ENCODE measurements around the gene CSF2. TPM values are rescaled to one million over a fixed set of nuclear protein-coding genes. Genes with fewer than 3 reads are reported as not detected.

Gene CSF2
- total and polyA plus RNA-seq, 2 donors (not counting 1 experiment from before 2014, with no cell fraction given) = not detected

DNA sequence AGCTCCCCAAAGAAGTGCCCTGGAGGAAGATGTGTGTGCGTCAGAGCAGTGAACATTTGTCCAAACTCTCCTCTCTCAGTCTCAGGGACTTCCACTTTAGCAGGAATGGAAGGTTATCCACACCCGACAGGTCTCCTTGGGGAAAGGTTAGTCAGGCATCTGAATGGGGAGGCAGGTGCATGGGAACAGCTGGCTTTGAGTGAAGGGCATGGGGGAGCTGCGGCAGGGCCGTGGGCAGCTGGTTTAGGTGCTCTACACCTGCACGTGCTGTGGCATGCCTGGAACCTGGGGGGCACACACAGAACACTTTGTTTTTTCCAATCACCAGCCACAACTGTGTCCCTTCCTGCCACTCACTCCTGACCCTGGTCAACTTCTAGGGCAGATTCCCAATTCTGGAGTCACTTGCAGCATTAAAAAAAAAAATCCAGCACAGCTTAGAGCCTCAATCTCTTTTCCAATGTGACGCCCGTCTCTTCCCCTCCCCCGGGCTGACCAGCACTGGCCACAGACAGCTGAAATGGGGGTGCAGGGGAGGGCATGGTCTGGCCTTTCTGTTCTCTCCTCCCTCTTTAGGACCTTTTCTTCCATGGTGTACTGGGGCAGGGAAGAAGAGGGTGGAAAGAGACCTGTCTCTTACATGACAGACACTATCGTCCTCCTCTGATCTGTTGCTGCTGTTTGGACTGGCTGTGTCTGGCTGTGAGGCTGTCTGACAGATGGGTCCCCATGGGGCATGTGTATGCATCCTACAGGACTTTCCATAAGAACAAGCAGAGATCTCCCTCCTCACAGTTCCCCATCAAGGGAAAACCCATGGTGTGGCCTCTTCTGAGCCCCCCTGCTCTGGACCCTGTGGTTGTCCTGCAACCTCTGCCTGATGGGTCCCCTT, 22.7 kb upstream of the CSF2 start:
- TF ChIP-seq EZH2 (IDR thresholded peaks at IDR 0.05; ENCODE audit: borderline replicate concordance, insufficient read depth, low read depth, low read length, poor library complexity, severe bottlenecking) (no peak), CTCF (IDR thresholded peaks at IDR 0.05) (no peak)
- intact Hi-C loops (cut with micrococcal nuclease) = no loop called here
- H3K9me3 ChIP-seq (ENCODE audit: control extremely low read depth in 1 of 3, control insufficient read depth in 2 of 3, insufficient read depth in 1 of 3, low read length in 2 of 3) = no peaks in the 10 kb centered on the region
- ChIA-PET CTCF (no interaction called here), POLR2A (no interaction called here)
- H3K4me3 Mint-ChIP-seq = no peak overlapping the region
- 89% methylated on average over 4 of the region's 9 CpGs for WGBS (ENCODE audit: insufficient coverage)
- no peak overlapping the region for H2AFZ ChIP-seq (ENCODE audit: insufficient read depth, low read depth, low read length, poor library complexity, severe bottlenecking)
- no peaks in the 10 kb centered on the region for H3K4me1 ChIP-seq (ENCODE audit: control insufficient read depth in 2 of 2, insufficient read depth in 2 of 2, low read length in 2 of 2)
- no peaks in the 10 kb centered on the region for H4K20me1 ChIP-seq (ENCODE audit: control insufficient read depth, insufficient read depth, low read length, poor library complexity, severe bottlenecking)
- no peak overlapping the region for H3K27ac ChIP-seq (ENCODE audit: low read length in 2 of 2)
- no peaks in the 10 kb centered on the region for H3K79me2 ChIP-seq (ENCODE audit: control insufficient read depth, insufficient read depth, low read length)
- H3K4me2 ChIP-seq (replicated peaks; ENCODE audit: low read depth, low read length, poor library complexity, severe bottlenecking) = no peak overlapping the region
- no peaks in the 10 kb centered on the region for H3K9me3 Mint-ChIP-seq (ENCODE audit: insufficient read depth)
- no peak overlapping the region for H3K4me3 ChIP-seq (ENCODE audit: control extremely low read depth in 1 of 5, extremely low read depth in 1 of 5, insufficient read depth in 1 of 5, low read depth in 2 of 5, low read length in 4 of 5)
- H3K27ac Mint-ChIP-seq = no peak overlapping the region
- peaks cover 0 to 7% (median 0%) of the 10 kb centered on the region in 4 experiments for H3K27me3 ChIP-seq (replicated peaks in 1 of 4; ENCODE audit: control extremely low read depth in 1 of 4, control insufficient read depth in 3 of 4, insufficient read depth in 4 of 4, low read length in 3 of 4)
- H3K4me1 Mint-ChIP-seq = no peaks in the 10 kb centered on the region
- ATAC-seq (ENCODE audit: low read depth) = no peak
- H3K9ac ChIP-seq (ENCODE audit: low read length) = no peak overlapping the region
- no peak for DNase-seq
- H3K27me3 Mint-ChIP-seq = no peaks in the 10 kb centered on the region
- H3K36me3 ChIP-seq (replicated peaks in 1 of 2; ENCODE audit: control extremely low read depth in 1 of 2, control insufficient read depth in 1 of 2, extremely low read depth in 1 of 2, insufficient read depth in 2 of 2, low read length in 1 of 2) = no peaks in the 10 kb centered on the region

DNA sequence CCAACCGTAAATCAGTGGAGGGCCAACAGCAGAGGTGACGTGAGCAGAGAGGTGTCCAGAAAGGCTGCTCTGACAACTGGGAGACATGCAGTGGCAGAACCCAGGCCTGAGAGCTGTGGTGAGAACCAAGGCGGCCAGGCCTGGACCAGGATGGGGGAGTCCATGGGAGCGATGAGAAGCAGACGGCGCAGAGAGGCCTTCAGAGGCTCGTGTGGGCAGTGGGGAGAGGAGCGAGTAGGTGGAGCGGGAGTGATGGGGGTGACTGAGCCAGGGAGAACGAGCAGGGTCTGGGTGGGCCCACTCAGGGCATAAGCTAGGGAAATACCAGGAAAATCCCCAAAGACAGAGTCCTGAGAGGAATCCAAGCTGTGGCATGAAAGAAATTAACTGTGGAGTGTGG, 21.1 kb upstream of the CSF2 start:
- no peaks in the 10 kb centered on the region for H3K4me1 Mint-ChIP-seq
- Histone ChIP-seq H2AFZ (ENCODE audit: insufficient read depth, low read depth, low read length, poor library complexity, severe bottlenecking) (no peak overlapping the region), H3K27ac (ENCODE audit: low read length in 2 of 2) (no peak overlapping the region), H3K36me3 (replicated peaks in 1 of 2; ENCODE audit: control extremely low read depth in 1 of 2, control insufficient read depth in 1 of 2, extremely low read depth in 1 of 2, insufficient read depth in 2 of 2, low read length in 1 of 2) (no peaks in the 10 kb centered on the region), H3K4me1 (ENCODE audit: control insufficient read depth in 2 of 2, insufficient read depth in 2 of 2, low read length in 2 of 2) (no peaks in the 10 kb centered on the region), H3K9ac (ENCODE audit: low read length) (no peak overlapping the region), H4K20me1 (ENCODE audit: control insufficient read depth, insufficient read depth, low read length, poor library complexity, severe bottlenecking) (no peaks in the 10 kb centered on the region), H3K4me3 (ENCODE audit: control extremely low read depth in 1 of 5, extremely low read depth in 1 of 5, insufficient read depth in 1 of 5, low read depth in 2 of 5, low read length in 4 of 5) (no peak overlapping the region), H3K9me3 (ENCODE audit: control extremely low read depth in 1 of 3, control insufficient read depth in 2 of 3, insufficient read depth in 1 of 3, low read length in 2 of 3) (no peaks in the 10 kb centered on the region), H3K79me2 (ENCODE audit: control insufficient read depth, insufficient read depth, low read length) (no peaks in the 10 kb centered on the region), H3K4me2 (replicated peaks; ENCODE audit: low read depth, low read length, poor library complexity, severe bottlenecking) (no peak overlapping the region), H3K27me3 (replicated peaks in 1 of 4; ENCODE audit: control extremely low read depth in 1 of 4, control insufficient read depth in 3 of 4, insufficient read depth in 4 of 4, low read length in 3 of 4) (peaks cover 0 to 7% (median 0%) of the 10 kb centered on the region in 4 experiments)
- DNase-seq (no peak), ATAC-seq (ENCODE audit: low read depth) (no peak)
- intact Hi-C loops (cut with micrococcal nuclease) = no loop called here
- H3K9me3 Mint-ChIP-seq (ENCODE audit: insufficient read depth) = no peaks in the 10 kb centered on the region
- ChIA-PET CTCF (interaction anchor here (1.7 kb wide), 1 partner anchor 10 kb away, joined by 7 read pairs; no protein-coding TSS in a partner anchor), POLR2A (no interaction called here)
- WGBS (ENCODE audit: insufficient coverage) = 87% methylated on average over 9 of the region's 10 CpGs
- H3K27ac Mint-ChIP-seq = no peak overlapping the region
- no peak overlapping the region for H3K4me3 Mint-ChIP-seq
- TF ChIP-seq EZH2 (IDR thresholded peaks at IDR 0.05; ENCODE audit: borderline replicate concordance, insufficient read depth, low read depth, low read length, poor library complexity, severe bottlenecking) (no peak), CTCF (IDR thresholded peaks at IDR 0.05) (no peak)
- H3K27me3 Mint-ChIP-seq = peaks cover 2% of the 10 kb centered on the region

Measured in B cell (primary cell).